KMS-11 (cell line): ENCODE measurements around the gene ARFGAP1.

ENCODE experiments used
- H2AFZ ChIP-seq: fragments of 200-600 bp; sonication (generic); 2 replicates; pipeline ENCODE4 v1.6.1; 2016; ENCODE audit warnings: antibody characterized with exemption, mixed run types, low read depth
- H3K27ac ChIP-seq: fragments of 200-600 bp; sonication (generic); 2 replicates; pipeline ENCODE4 v1.6.1; 2016; ENCODE audit warnings: mild to moderate bottlenecking, mixed run types
- H3K27me3 ChIP-seq: fragments of 200-600 bp; sonication (generic); 2 replicates; pipeline ENCODE4 v1.6.1; 2017; ENCODE audit warnings: mild to moderate bottlenecking, low read depth, mixed run types, moderate library complexity; ENCODE audit not compliant: insufficient read depth
- H3K36me3 ChIP-seq: fragments of 200-600 bp; sonication (generic); 2 replicates; pipeline ENCODE4 v1.6.1; 2017; ENCODE audit warnings: mild to moderate bottlenecking, mixed run types; ENCODE audit not compliant: insufficient read depth
- H3K4me1 ChIP-seq: fragments of 200-600 bp; sonication (generic); 2 replicates; pipeline ENCODE4 v1.6.1; 2016; ENCODE audit warnings: mild to moderate bottlenecking, low read depth, mixed run types; ENCODE audit not compliant: poor library complexity, severe bottlenecking
- H3K4me2 ChIP-seq: fragments of 200-600 bp; sonication (generic); 2 replicates; pipeline ENCODE4 v1.7.0; 2016; ENCODE audit warnings: mild to moderate bottlenecking, mixed run types
- H3K4me3 ChIP-seq: fragments of 200-600 bp; sonication (generic); IDR thresholded peaks from 2 replicates; pipeline ENCODE4 v1.6.1; 2017; ENCODE audit warnings: low read depth, low read length, mixed read lengths; ENCODE audit not compliant: insufficient read depth
- H3K79me2 ChIP-seq: fragments of 200-600 bp; sonication (generic); 2 replicates; pipeline ENCODE4 v1.6.1; 2016; ENCODE audit warnings: low read depth, mixed run types; ENCODE audit not compliant: insufficient read depth
- H3K9ac ChIP-seq: fragments of 200-600 bp; sonication (generic); 2 replicates; pipeline ENCODE4 v1.6.1; 2016; ENCODE audit warnings: mild to moderate bottlenecking, mixed run types
- H4K20me1 ChIP-seq: fragments of 200-600 bp; sonication (generic); 2 replicates; pipeline ENCODE4 v1.6.1; 2016; ENCODE audit warnings: mild to moderate bottlenecking, mixed run types; ENCODE audit not compliant: insufficient read depth
- TF ChIP-seq, protein P1 (sequence below): fragments of 200-600 bp; sonication (generic); conservative IDR thresholded peaks from 2 replicates; pipeline ENCODE4 v1.6.1; 2017; ENCODE audit warnings: low read depth, mild to moderate bottlenecking, antibody characterized with exemption, low read length, moderate library complexity, mixed read lengths

ARFGAP1 gene

DNA sequence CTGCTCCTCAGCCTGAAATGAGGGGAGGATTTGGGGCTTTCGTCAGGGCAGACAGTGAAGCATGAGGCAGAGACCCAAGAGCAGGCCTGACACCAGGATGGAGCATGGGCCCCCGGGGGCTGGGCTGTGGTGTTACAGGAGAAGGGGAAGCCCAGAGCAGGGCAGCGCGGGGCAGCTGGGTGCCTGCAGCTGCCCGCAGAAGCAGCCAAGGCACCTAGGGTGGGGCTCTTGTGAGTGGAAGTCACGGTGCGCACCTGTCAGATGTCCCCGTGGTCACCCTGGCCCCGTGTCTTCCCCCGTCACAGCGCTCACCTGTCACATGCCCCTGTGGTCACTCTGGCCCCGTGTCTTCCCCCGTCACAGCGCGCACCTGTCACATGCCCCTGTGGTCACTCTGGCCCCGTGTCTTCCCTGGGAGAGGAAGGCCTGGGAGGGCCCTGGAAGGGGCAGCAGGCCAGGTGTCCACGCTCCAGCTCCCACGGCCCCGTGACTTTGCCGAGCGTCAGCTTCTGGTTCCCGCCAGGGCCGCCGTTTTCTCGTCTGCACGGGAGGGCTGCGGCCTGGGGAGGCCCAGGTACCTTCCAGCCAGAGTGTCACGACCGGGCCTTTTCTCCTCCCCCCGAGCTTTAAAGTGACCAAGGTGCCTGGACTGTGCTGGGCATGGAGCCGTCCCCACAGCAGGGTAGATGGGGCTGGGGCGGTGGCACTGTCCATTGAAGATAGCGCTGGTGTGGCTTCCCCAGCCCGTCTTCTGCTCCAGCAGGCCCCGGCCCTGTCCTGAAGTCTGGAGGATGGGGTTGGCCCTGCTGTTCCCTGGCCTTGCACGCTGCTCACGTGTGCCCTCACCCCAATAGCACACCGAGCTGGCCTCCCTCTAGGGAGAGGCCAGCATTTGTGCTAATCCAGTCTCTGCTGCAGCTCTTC is 9.4 kb downstream of the ARFGAP1 start:
- H3K27ac ChIP-seq = no peak overlapping the region
- H3K4me2 ChIP-seq = no peak overlapping the region
- 0 out of 2 replicates have a peak, but pooled peaks cover under 1% of the 10 kb centered on the region for H3K79me2 ChIP-seq
- no peaks in the 10 kb centered on the region for H3K4me1 ChIP-seq
- TF ChIP-seq, protein P1, sequence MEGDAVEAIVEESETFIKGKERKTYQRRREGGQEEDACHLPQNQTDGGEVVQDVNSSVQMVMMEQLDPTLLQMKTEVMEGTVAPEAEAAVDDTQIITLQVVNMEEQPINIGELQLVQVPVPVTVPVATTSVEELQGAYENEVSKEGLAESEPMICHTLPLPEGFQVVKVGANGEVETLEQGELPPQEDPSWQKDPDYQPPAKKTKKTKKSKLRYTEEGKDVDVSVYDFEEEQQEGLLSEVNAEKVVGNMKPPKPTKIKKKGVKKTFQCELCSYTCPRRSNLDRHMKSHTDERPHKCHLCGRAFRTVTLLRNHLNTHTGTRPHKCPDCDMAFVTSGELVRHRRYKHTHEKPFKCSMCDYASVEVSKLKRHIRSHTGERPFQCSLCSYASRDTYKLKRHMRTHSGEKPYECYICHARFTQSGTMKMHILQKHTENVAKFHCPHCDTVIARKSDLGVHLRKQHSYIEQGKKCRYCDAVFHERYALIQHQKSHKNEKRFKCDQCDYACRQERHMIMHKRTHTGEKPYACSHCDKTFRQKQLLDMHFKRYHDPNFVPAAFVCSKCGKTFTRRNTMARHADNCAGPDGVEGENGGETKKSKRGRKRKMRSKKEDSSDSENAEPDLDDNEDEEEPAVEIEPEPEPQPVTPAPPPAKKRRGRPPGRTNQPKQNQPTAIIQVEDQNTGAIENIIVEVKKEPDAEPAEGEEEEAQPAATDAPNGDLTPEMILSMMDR = no peak
- H4K20me1 ChIP-seq = no peaks in the 10 kb centered on the region
- H3K27me3 ChIP-seq = no peaks in the 10 kb centered on the region
- no peaks in the 10 kb centered on the region for H3K36me3 ChIP-seq
- H3K9ac ChIP-seq = no peak overlapping the region
- no peak overlapping the region for H2AFZ ChIP-seq
- no peak overlapping the region for H3K4me3 ChIP-seq

DNA sequence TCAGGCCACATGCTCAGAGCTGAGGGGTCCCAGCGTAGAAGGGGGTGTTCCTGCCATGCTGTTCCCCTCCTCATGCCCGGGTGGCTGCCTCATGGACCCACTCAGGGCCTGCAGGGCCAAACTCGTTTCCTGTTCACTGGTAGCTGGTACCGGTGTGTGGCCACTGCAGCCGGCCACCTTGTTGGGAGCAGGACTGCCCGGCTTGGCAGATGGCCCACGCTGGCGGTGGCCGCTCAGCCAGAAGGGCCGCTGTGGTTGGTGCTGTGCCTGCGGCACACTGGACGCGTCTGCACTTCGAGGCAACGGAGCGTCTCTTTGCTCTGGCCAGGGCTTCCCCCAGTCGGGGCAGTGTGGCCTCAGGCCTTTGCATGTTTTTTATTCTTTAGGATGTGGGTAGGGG is 10.3 kb downstream of the ARFGAP1 start:
- TF ChIP-seq, protein P1 = no peak
- H3K27ac ChIP-seq = no peak overlapping the region
- no peak overlapping the region for H3K4me3 ChIP-seq
- H2AFZ ChIP-seq = no peak overlapping the region
- no peaks in the 10 kb centered on the region for H3K36me3 ChIP-seq
- no peaks in the 10 kb centered on the region for H3K79me2 ChIP-seq
- H3K4me1 ChIP-seq = no peaks in the 10 kb centered on the region
- no peaks in the 10 kb centered on the region for H4K20me1 ChIP-seq
- H3K4me2 ChIP-seq = no peak overlapping the region
- no peak overlapping the region for H3K9ac ChIP-seq
- H3K27me3 ChIP-seq = no peaks in the 10 kb centered on the region

DNA sequence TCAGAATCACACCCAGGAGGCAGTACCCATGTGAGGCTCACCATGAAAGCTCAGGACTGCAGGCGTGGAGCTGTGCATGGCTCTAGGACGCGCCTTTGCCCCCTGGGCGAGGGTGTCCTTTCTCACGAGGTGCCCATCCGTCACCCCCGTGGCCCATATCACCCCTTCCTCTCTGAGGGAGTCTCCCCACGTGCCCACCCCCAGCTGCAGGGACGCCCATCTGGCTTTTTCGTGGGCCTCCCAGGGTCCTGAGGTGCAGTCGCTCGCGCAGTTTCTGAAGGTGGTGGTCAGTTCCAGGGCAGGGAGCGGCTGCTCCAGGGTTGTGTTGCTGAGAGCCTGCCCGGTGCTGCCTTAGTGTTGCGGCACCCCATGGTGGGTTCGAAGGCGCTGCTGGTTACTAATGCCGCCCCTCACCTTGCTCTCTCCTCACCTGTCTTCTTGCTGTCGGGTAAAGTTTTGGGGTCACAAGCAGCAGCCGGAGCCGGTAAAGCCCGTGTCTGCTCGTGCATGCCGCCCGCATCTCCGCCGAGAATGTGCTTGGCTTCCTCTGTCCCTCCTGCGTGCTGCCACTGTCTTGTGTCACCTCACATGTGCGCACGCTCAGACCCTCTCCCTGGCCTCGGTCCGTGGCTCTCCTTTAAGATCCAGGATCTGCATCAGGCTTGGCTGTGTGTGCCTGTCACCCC is 10.9 kb downstream of the ARFGAP1 start:
- Histone ChIP-seq H3K36me3 (no peaks in the 10 kb centered on the region), H3K4me2 (no peak overlapping the region), H4K20me1 (no peaks in the 10 kb centered on the region), H3K79me2 (no peaks in the 10 kb centered on the region), H3K9ac (no peak overlapping the region), H2AFZ (no peak overlapping the region), H3K4me1 (no peaks in the 10 kb centered on the region), H3K4me3 (no peak overlapping the region), H3K27me3 (no peaks in the 10 kb centered on the region), H3K27ac (no peak overlapping the region)
- TF ChIP-seq, protein P1 = no peak

DNA sequence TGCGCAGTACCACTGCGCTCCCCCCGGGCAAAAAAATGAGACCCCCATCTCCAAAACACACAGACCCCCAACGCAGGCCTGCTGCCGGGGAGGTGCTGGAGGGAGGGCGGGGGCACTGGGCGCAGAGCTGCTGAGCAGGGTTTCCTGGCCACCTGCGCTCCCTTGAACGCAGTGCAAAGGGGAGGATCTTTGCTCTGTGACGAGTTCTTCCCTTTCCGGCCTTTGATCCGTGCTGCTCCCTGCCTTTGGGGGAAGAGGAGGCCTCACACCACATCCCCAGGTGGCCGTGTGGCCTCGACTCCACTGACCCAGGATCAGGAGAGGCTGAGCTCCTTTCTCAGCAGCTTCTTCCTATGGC is 11.4 kb downstream of the ARFGAP1 start:
- Histone ChIP-seq H3K79me2 (no peaks in the 10 kb centered on the region), H3K4me2 (no peak overlapping the region), H3K9ac (no peak overlapping the region), H3K27ac (no peak overlapping the region), H3K27me3 (no peaks in the 10 kb centered on the region), H3K4me3 (no peak overlapping the region), H3K36me3 (no peaks in the 10 kb centered on the region), H3K4me1 (no peaks in the 10 kb centered on the region), H2AFZ (no peak overlapping the region), H4K20me1 (no peaks in the 10 kb centered on the region)
- TF ChIP-seq, protein P1 = no peak
